Stimulated activated CD4-positive, alpha-beta T cell treated with anti-CD3 and anti-CD28 coated beads, TNF-alpha, amount 100 ng/mL, for 1 hour (primary cell): ENCODE results near the gene STX7.

Experiments
- DNase-seq, 3 donors: peaks; one replicate each; pipeline ENCODE4 v3.0.0-alpha.2; 2020; ENCODE audit warnings: low read depth in 3 of 3, low spot score in 1 of 3

The STX7 gene

DNA sequence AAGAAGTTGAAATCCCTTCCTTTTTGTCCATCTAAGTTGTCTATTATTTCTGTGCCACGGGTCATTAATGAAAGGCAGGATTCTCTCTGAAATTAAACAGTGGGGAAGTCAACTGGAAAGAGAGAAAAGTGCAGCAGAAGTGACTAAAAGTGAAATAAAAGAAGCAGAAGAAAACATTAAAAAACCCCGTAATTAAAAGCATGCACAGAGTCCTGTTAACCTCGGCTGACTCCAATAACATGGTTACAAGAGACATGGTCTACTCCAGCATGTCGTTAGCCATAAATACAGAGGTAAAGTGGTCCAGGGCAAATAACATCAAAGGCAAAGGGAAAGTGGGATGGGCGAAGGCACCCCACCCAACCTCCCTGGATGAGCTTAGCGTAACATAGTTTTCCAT is 98.6 kb downstream of the STX7 start:
- no peak for DNase-seq

DNA sequence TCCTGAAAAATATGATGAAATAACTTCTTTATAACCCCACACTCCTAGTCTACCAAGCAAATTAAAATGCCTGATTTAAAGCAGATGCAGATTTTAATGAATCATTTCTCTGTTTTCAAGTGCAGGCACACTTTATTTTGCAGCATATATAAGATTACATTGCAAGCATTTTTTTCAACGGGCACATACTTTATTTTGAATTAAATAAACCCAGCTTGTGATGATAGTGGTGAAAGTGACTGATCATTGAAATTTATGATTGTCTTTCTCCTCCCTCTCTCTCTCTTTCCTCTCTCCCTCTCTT is 99.5 kb downstream of the STX7 start:
- no peak for DNase-seq

DNA sequence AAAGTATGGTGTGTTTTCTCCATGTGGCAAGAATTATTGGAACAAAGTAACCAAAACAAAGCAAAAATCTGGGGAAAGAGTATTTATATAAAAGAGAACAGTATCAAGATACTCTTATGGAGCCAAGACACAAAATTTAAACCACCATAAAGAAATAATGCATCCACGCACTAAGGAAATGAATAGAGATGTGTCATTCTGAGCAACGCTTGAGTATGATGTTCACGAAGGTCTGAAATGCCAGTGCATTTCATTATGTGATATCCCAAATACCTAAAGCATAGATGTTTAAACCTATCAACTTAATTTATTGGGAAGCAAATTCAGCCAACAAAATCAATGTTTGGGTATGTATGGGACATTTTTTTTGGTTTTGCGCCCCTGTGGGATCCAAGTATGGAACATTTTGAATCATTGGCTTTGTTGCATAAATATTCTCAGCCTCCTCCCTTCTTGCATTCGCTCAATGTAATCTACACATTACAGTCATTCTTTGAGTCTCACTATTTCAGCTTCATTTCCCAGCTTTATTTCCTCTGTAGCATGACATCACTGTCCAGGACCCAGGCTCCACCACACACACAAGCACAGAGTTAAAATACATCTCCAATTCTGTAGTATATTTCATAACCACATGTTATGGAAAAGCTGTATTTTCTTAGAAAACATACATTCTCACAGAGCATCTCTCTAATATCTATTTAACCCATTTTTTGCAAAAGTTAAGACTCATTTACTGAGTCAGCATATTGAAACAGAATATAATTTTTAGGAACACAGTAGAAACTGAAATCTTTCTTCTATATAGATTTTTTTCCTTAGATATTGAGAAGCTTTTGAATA is 100.0 kb downstream of the STX7 start:
- no peak for DNase-seq

DNA sequence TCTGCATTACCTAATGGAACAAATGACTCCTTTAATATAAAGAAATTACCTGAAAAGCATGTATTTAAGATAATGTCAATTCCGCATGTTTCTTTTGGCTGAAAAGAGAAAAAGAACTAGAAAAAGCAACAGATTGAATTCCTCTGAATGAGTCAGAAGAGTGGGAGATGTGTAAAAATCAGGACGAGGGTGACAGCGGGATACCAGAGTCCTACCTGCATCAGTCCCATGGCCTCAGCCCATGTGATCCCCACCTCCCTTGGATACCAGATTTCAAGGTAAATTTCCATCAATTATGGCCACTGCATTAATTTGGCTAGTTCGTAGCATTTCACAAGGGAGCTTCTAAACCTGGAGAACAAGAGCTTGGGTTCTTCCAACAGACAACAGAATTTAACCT is 101.6 kb downstream of the STX7 start:
- no peak for DNase-seq

DNA sequence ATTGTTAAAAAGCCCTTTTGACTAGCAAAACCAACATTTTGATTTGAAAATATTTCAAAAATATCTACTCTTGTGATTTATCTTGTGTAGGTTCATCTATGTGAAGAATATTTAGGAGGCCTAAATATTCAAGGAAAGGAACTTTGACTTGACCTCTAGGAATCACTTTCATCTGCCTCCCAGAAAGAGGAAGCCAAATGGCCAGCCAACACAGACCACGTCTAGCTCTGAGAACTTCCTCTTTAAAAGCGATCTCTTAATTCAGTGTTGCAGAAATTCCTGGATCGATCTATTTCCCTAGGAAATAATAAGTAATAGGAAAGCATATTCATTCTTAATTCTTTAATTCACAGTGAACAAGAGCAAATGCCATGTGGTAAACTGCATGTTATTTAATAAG is 102.1 kb downstream of the STX7 start:
- no peak for DNase-seq

DNA sequence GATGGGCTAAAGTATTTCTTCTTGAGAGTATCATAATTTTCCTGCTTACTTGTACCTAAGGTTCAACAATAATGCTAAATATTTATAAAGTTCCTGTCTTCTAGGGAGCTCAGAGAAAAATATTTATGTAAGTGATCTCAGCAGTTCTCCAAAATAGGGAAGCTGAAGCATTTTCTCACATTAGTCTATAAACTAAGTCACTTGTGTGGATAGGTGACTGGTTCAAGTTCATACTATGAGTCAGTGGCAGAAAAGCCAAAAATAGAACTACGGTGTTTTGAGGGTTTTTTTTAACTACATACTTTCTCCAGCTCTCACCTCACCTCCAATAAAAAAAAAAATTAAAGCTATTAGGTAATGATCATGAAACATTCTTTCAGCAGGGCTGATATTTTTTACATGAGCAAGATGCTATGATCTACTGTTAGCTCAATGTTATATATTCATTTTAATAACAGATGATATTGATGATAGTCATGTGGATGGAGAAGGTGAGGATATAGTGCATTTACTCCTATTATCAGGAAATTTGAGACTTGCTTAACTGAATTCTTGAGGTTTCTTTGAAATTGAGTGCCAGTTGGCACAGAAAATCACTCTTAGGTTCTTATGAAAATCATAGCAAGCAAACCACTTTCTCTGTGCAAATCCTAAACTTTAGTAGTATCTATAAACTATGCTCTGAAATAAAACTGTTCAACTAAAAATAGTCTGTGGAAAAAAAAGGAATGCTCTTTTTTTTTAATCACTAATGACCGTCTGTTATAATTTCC is 107.6 kb downstream of the STX7 start:
- DNase-seq: no peak

DNA sequence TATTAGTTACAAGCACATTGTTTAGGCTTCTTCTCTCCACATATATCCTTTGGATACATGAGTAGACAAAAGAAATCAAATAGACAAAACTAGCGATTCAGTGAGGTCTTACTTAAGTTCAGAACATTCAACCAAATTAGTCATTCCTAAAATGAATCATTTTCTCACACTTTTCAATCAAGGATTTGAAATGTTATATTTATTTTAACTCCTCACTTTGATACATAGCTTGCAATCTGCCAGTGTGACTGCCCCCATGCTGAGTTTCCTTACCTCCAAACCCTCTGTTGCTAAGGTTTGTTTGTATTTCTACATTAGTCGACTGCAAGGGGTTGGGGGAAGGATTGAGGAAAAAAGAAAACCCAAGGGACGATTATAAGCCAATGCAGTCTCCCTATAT is 108.2 kb downstream of the STX7 start:
- DNase-seq: no peak

DNA sequence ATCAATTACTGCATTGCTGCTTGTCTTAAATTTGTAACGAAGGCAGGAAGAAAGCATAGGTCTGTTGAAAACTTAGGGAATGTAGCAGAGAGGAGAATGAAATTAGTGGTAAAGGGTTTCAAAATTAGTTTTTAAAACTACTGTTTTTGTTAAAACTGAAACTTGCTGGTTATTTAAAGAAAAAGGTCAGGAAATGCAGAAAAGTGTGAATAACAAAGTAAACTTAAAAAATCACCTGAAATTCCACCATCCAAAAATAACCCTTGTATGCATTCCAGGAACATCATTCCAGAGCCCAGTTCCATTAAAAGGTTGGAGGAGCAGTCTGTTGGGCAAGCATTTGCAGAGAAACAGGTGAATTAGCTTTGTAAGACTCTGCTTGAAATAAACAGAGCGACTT is 108.6 kb downstream of the STX7 start:
- no peak for DNase-seq

DNA sequence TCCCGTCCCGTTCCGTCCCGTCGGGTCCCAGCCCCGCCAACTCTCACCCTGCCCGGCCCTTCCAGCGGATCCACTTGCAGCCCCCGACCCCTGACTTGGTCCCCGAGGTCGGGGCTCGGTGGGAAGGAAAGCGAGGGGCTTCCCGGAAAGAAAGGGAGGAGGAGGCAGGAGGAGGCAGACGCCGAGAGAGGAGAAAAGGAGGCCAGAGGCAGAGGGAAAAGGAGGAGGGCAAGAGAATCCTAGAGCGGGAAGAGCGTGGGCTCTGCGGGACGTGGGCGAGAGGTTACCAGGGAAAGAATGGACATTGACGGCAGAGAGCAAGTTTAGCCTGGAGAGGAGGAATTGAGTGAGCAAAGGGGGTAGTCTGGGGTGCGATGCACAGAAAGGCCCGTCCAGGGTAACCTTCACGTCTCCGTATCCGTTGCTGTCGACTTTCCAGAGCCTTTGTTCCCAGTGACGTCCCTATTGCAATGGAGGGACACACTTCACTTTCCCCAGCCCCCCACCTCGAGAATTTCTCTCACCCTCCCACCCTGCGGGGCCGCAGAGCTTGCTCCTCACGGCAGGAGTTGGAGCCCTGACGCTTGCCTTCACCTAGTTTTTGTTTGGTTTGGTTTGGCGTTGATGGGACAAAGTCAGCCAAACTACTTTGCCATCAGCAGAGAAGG is 111.2 kb downstream of the STX7 start:
- no peak for DNase-seq

DNA sequence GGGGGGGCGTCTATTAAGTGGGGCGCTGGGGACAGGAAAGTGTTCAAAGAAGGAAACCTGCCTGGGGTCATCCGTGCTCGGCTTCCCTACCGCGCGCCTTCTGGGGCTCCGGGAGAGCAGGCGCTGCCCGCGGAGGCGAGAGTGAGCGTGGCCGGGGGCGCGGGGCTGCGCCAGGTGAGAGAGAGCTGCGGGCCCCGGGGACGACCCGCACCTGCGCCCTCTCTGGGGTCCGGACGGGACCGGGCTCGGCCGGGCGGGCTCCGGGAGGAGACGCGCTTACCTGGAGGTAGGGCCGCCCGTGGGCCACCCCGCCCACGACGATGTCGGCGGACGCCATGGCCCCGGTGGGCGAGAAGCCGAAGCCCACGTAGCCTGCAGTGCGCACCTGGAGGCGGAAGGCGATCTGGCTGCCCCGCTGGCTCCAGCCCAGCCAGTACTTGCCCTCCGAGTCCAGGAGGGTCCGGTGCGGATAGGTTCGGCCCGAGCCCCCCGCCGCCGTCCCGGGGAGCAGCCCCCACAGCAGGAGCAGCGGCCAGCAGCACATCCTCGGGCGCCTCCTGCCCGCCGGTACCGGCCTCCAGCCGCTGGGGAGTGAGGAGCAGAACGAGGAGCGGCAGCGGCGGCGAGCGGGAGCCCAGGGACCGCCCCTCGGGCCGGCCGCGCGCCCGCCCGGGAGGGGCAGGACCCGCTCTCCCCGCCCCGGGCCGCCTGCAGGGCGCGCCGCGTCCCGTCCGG is 111.9 kb downstream of the STX7 start, which contains the start of gene MOXD1:
TSS of gene MOXD1 (minus strand) at position 593 of the 735 bp plus-strand sequence. CDS start at position 544, 49 bp downstream.
- no peak for DNase-seq

DNA sequence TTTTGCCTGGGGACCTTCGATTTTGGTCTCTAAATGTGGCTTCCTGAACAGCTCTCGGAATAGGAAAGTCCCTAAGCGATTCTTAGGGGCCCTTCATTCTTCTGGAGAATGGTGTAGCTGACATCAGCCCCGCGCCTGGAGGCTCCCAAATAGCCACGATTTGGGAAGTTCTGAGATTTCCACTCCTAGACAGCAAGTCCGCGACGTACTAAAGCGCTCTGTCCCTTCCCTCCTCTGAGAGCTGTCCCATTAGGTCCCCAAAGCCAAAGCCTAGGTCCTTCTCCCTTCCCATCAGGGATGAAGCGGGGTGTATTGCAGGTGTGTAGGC is 112.4 kb downstream of the STX7 start:
- no peak for DNase-seq

DNA sequence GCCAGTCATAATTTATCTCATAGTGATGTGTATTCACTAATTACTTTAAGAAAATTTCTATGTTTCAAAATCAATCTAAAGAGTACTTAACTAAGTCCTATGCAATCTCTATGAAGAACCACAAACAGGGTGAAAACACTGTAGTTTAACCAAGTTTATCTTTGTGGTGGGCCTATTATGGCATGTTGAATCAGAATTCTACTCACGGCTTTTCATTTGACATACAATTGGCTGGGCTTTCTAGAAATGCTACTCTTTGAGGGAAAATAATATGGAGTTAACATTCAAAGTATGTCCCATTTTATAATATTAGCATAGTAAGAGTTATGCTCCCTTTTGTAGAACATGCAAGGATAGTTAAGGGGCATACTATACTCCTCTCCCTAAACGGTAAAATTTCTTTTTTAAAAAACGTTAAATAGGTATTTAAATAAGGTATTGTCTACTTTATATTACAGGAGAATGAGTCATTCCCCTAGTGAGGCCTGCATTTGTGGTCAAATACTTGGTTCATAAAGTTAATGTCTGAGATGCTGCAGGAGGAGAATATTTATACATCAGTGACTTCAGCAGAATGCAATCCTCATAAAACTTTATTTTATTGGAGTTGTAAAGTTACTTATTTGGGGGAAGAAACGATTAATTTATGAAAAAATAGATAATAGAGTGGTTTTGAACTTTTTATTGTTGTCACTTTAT is 113.4 kb downstream of the STX7 start:
- DNase-seq: no peak
